ENCODE data around the gene ERICH6B.

- TF ChIP-seq LEF1 (IDR thresholded peaks at IDR 0.05; ENCODE audit: borderline replicate concordance) (no peak), ZNF384 (IDR thresholded peaks at IDR 0.05) (no peak), SP1 (IDR thresholded peaks at IDR 0.05) (no peak), SUZ12 (IDR thresholded peaks at IDR 0.05) (no peak), TARDBP (IDR thresholded peaks at IDR 0.05) (no peak), FOXM1 (IDR thresholded peaks at IDR 0.05; ENCODE audit: borderline replicate concordance) (no peak), BHLHE40 (IDR thresholded peaks at IDR 0.05; ENCODE audit: borderline replicate concordance) (no peak)
These were observed 73.7 kb downstream of the ERICH6B start for GRCh38 chr13:45541806-45542205.
